Lower leg skin (tissue), 4 donors: ENCODE data around the gene MMP11. TPM values are rescaled to one million over a fixed set of nuclear protein-coding genes. Genes with fewer than 3 reads are reported as not detected.

ENCODE experiments used
- DNase-seq, 2 donors: peaks; one replicate each; pipeline ENCODE4 v3.0.0-alpha.2; 2019; ENCODE audit warnings: low spot score in 2 of 2
- H3K4me3 ChIP-seq: fragments of 200-600 bp; sonication (generic); 2 replicates; pipeline ENCODE4 v1.5.1; 2017; ENCODE audit warnings: mild to moderate bottlenecking, low read depth; ENCODE audit not compliant: poor library complexity, severe bottlenecking
- CTCF ChIP-seq, 3 donors: fragments of 450-650 bp; IDR thresholded peaks; one replicate each; pipeline ENCODE4 v1.5.1; 2016; ENCODE audit warnings: antibody characterized with exemption in 3 of 3, mild to moderate bottlenecking in 3 of 3, moderate library complexity in 2 of 3
- POLR2A ChIP-seq, 2 donors: fragments of 450-650 bp; IDR thresholded peaks; one replicate each; pipeline ENCODE4 v1.6.1; 2016 to 2017; ENCODE audit warnings: antibody characterized with exemption in 2 of 2, mild to moderate bottlenecking in 1 of 2, moderate library complexity in 1 of 2
- WGBS, 2 donors: methylation state at CpG; one replicate each; pipeline ENCODE4 v1.1.5; 2018; 5-methylcytosine and 5-hydroxymethylcytosine counted together
- intact Hi-C: fragments of 100-400 bp; cut with DNase I; formaldehyde crosslinking; loops from one replicate; pipeline ENCODE4 v1.15.0; 2023; ENCODE audit warnings: low total_unique reads
- total RNA-seq, 4 donors: library from RNA; depleted of rRNA; stranded (reverse); fragments of >200 nt; gene quantifications; one replicate each; pipeline ENCODE4 v1.1.0, GENCODE V29; 2016

Gene MMP11
- total RNA-seq, 4 donors from 2014 or later = 0.51 to 2.7 (median 1.9) TPM

- 75 to 86% methylated on average over 17 to 18 of the region's 18 CpGs for WGBS, 2 donors
- no peak overlapping the region for H3K4me3 ChIP-seq
- intact Hi-C loops = no loop called here
- DNase-seq = no peak
- TF ChIP-seq CTCF (IDR thresholded peaks at IDR 0.05) (no peak), POLR2A (IDR thresholded peaks at IDR 0.05) (no peak)
These were observed 43.7 kb downstream of the MMP11 start for GRCh38 chr22:23816156-23816976.

GRCh38 chr22:23817146-23817545 is 44.5 kb downstream of the MMP11 start:
- 88 to 96% methylated on average over 6 of the region's 6 CpGs for WGBS, 2 donors
- intact Hi-C loops = no loop called here
- H3K4me3 ChIP-seq = no peak overlapping the region
- TF ChIP-seq POLR2A (IDR thresholded peaks at IDR 0.05) (no peak), CTCF (IDR thresholded peaks at IDR 0.05) (no peak)
- DNase-seq = no peak

GRCh38 chr22:23818541-23818940 is 45.9 kb downstream of the MMP11 start:
- 83 to 88% methylated on average over 2 of the region's 2 CpGs for WGBS, 2 donors
- TF ChIP-seq POLR2A (IDR thresholded peaks at IDR 0.05) (no peak), CTCF (IDR thresholded peaks at IDR 0.05) (no peak)
- H3K4me3 ChIP-seq = no peak overlapping the region
- intact Hi-C loops = no loop called here
- no peak for DNase-seq

- 52 to 61% methylated on average over 4 of the region's 4 CpGs for WGBS, 2 donors
- no peak overlapping the region for H3K4me3 ChIP-seq
- TF ChIP-seq CTCF (IDR thresholded peaks at IDR 0.05) = no peak
- no peak for TF ChIP-seq POLR2A (IDR thresholded peaks at IDR 0.05)
- DNase-seq = no peak
- intact Hi-C loops = no loop called here
These were observed 48.1 kb downstream of the MMP11 start for GRCh38 chr22:23820748-23821211.

GRCh38 chr22:23822101-23822671 is 49.5 kb downstream of the MMP11 start:
- no peak for DNase-seq
- no peak for TF ChIP-seq POLR2A (IDR thresholded peaks at IDR 0.05)
- TF ChIP-seq CTCF (IDR thresholded peaks at IDR 0.05) = no peak
- intact Hi-C loops = no loop called here
- 51 to 79% methylated on average over 4 to 5 of the region's 6 CpGs for WGBS, 2 donors
- H3K4me3 ChIP-seq = no peak overlapping the region
